ENCODE results near the gene INPP5A.

The INPP5A gene, protein sequence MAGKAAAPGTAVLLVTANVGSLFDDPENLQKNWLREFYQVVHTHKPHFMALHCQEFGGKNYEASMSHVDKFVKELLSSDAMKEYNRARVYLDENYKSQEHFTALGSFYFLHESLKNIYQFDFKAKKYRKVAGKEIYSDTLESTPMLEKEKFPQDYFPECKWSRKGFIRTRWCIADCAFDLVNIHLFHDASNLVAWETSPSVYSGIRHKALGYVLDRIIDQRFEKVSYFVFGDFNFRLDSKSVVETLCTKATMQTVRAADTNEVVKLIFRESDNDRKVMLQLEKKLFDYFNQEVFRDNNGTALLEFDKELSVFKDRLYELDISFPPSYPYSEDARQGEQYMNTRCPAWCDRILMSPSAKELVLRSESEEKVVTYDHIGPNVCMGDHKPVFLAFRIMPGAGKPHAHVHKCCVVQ

DNA sequence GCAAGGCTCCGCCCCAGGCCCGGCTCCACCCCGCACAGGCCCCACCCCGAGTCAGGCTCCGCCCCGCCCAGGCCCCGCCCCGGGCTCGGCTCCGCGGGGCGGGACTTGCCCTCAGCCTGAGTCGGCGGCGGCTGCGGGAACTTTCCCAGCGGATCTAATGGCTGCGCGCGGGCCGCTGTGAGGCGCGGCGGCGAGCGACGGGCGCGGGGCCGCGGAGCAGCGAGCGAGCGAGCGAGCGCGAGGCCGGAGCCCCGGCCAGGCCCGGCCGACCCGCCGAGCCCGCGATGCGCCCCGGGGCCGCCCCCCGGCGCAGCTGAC lies at the start of gene INPP5A:
INPP5A (plus strand) TSS at position 104 of the 318 bp plus-strand sequence. CDS start 310 bp downstream, outside the sequence.
- DNase-seq = no peak

DNA sequence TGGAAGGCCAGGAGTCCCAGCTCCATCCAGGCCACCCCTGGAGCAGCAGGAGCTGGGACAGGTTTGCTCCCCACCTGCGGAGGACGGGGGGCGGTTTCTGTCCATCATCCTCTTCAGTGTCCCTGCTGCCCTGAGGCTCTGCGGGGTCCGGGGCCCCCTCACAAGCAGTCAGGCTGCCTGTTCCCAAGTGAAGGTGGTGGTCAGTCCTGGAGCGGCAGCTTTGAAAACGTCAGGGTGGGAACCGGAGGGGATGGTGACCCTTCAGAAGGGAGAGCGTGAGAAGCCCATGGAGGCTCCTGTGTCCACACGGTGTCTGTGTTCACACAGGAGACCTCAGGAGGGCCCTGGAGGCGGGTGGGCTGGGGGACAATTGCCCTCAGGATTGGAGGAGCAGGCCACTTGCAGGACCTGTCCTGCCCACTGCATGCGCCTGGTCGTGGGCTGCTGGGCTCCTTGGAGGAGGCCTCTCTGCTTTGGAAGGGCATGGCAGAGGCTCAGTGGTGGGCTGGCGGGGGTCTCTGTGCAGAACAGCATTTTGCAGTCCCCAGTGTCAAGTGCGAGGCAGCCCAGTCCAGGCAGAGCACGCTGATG lies 49.3 kb upstream of the INPP5A start:
- no peak for DNase-seq

DNA sequence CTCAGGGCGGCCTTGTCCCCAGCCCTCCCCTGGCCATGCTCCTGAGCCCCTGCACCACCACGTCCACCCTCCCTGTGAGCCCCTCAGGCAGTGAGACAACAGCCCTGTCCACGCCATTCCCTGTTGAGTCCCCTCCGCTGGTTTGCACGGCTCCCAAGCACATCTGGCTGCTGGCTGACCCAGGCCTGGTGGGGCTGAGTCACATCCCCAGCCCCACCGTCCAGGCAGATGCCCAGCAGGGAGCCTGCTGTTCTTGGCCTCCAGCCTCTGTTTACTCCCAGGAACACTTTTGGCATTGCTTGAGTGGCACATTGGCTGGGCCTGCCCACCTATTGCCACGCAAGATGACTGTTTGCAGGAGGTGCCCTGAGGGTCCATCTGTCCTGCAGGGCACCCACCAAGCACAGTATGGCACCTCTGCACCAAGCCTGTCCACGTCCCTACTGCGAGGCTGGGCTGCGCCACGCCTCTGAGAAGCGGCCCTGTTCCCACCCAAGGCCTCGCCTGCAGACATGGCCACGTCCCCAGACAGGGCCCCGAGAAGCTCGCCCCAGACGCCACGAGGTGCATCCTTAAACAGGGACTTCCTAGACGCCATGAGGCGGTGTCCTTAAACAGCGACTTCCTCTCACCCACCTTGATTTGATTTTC lies 48.4 kb upstream of the INPP5A start:
- peak; percentile 57 for DNase-seq

DNA sequence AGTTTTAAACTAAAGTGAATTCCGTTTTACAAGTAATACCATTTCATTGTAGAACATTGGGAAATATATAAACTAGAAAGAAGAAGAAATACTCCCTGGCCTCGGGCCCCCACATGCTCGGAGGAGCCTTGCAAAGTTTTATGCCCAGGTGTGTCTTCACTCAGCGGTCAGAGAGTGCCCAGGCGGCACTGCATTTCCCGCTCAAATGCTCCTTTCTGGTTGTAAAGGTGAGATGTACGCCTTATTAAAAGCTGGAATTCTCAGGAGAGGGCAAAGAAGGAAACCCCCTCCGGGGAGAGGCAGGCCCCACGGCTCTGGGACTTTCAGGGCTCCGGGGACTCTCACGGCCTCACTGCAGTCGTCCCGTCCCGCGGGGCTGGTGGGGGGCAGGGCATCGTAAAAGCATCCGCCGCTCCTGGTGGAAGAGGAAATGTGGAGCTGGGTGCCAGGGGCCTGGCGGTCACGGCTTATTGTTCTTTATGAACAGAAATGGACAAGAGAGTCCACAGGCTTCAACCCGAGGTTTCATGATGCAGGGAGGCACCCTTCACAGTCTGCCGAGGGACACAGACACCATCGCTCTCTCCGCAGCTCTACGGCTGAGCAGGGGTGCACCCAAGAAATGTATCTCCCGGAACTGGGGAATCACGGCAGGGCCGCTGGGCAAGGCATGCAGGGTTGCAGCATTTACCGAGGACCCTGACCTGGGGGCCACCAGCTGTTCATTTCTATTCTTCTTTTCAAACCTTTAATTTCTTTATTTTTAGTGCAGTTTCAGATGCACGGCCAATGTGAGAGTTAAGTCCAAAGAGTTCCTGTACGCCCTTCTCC lies 47.7 kb upstream of the INPP5A start:
- peak; percentile 32 for DNase-seq

DNA sequence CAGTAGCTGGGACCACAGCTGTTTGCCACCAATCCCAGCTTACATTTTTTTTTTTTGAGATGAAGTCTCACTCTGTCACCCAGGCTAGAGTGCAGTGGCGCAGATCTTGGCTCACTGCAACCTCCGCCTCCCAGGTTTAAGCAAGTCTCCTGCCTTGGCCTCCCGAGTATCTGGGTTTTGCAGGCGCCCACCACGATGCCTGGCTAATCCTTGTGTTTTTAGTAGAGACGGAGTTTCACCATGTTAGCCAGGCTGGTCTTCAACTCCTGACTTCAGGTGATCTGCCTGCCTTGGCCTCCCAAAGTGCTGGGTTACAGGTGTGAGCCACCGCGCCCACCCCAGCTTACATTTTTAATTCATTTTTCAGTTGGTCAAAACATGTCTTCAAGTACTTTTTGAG lies 46.1 kb upstream of the INPP5A start:
- DNase-seq = peak; percentile 10

DNA sequence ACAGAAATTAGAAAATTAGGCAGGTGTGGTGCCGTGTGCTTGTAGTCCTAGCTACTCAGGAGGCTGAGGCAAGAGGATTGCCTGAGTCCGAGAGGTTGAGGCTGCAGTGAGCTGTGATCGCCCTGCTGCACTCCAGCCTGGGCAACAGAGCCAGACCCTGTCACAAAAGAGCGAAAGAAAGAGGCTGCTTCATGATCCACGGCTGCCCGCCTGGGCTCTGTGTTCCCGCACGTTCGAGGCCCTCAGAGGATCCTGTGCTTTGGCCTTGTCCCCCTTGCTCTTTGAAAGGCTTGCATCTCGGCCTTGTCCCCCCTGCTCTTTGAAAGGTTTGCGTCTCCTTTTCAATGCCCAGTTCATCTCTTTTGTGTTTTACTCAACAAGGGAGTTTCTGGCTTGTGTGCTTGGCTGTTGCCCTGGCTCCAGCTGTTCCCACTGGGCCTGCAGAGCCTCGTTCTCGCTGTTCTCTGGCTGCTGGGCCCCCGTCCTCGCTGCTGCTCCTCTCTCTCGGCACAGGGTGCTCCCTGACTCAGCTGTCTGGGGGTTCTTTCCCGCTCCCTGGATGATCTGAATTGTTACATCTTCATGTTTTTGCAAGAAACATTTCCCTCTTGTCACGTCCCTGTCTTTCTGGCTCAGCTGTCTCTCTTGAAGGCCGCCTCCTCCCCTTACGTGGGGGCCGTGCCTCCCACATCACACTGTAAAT lies 45.1 kb upstream of the INPP5A start:
- peak; percentile 41 for DNase-seq

DNA sequence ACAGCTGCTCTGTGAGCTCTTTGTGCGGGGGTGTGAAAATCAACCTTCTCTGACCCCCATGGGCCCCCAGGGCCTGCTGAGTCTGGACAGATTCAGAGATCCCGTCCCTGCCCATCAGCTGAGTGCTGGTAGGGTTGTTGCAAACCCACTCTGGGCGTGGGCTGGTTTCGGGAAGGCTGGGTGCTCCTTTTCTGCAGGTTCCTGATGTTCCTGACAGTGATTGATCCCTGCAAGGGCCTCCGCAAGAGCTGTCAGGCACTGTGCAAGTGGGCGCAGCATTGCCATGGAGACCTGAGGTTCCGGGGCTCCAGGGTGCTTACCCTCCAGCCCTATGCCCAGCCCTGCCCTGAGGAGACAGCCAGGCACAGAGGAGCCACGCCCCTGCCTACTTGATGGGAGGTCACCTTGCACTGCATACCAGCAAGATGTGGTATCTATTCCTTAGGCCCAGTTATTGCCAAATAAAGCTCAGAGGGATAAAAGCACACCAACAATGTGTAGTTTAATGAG lies 44.3 kb upstream of the INPP5A start:
- DNase-seq = peak; percentile 29

DNA sequence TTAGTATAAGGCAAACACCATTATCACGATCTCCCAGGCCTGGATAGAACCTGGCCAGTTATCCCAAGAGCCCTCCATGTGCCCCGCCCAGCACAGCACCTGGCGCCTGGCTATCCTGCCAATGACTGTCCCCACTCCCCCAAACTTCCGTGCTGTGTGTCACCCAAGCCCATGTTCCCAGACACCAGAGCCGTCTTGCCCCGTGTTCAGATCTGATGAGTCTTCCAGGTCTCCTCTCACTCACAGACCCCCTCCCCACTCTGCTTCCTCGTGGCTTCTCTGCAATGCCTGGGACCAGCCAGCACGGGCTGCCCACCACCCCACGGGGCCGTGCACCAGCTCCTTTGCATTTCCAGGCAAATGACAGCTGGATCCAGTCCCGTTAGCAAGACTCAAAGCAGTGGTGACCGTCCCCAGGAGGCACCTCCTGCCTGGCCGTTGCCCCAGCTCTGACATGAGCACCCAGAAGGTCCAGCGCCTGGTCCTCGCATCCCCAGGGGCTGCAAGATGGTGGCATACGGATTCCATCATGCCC lies 43.8 kb upstream of the INPP5A start:
- peak; percentile 35 for DNase-seq

DNA sequence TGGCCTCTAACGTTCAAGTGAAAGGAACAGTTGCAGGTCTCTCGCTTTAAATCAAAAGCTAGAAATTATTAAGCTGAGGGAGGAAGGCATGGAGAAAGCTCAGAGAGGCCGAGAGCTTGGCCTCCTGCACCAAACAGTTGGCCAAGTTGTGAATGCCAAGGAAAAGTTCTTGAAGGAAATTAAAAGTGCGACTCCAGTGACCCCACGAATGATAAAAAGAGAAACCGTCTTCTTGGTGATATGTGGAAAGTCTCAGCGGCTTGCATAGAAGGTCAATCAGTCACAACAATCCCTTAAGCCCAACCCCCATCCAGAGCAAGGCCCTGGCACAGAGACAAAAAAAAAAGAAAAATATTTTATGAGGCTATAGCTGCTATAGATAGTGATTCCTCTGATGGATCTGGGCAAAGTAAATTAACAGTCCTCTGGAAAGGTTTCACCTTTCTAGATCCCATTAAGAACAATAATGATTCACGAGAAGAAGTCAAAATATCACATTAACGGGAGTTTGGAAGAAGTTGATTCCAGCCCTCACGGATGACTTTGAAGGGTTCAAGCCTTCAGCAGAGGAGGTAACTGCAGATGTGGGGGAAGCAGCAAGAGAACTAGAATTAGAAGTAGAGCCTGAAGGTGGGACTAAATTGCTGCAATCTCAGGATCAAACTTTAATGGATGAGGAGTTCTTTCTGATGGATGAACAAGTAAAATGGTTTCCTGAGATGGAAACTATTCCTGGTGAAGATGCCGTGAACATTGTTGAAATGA lies 42.5 kb upstream of the INPP5A start:
- no peak for DNase-seq

DNA sequence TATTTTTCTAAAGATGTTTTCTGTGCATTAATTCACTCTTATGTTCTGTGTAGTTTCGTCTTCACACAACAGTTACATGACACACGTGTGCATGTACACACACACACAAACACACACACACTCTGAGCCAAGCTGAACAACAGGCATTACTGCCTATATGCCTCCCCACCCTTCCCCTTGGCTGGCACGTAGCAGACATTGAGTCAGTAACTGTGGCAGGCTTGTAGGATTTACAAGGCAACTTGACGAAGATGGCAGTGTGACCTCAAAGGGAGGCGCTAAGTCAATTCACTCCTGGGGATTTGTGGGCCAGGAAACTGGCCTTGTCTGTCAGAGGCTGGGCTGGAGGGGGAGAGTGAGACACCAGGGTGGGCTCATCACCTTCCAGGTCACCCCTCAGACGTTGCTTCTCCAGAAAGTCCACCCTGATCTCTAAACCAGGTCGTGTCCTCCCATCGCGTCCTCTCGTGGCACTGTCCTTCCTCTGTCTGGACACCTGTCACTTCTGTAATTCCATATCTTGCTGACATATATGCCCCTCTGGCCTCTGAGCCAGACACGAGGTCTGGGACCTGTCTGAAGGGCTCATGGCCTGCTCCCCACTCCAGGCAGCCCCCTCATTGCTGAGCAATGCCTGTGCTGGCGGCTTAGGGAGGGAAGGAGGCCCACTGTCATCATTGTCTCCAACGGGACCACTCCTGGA lies 41.1 kb upstream of the INPP5A start:
- peak; percentile 42 for DNase-seq

DNA sequence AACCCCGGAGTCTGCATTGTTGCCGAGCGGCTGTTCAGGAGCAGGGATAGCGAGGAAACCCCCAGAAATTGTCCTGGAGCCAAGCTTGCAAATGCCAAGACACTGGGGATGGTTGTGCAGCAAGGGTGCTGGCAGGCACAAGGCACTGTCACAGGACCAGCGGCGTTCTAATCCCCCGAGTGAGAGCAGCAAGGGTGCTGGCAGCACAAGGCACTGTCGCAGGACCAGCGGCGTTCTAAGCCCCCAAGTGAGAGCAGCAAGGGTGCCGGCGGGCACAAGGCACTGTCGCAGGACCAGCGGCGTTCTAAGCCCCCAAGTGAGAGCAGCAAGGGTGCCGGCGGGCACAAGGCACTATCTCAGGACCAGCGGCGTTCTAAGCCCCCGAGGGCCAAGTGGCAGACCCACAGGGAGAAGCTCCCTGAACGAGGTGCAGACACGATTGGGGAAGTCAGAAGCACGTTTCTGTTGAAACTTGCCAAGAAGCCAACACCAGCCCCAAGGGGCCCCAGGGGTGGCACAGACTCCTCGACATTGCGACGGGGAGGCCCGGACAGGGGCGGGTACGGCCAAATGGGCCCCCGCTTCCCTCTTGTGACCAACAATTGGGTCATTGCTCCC lies 40.4 kb upstream of the INPP5A start:
- DNase-seq = peak; percentile 33

DNA sequence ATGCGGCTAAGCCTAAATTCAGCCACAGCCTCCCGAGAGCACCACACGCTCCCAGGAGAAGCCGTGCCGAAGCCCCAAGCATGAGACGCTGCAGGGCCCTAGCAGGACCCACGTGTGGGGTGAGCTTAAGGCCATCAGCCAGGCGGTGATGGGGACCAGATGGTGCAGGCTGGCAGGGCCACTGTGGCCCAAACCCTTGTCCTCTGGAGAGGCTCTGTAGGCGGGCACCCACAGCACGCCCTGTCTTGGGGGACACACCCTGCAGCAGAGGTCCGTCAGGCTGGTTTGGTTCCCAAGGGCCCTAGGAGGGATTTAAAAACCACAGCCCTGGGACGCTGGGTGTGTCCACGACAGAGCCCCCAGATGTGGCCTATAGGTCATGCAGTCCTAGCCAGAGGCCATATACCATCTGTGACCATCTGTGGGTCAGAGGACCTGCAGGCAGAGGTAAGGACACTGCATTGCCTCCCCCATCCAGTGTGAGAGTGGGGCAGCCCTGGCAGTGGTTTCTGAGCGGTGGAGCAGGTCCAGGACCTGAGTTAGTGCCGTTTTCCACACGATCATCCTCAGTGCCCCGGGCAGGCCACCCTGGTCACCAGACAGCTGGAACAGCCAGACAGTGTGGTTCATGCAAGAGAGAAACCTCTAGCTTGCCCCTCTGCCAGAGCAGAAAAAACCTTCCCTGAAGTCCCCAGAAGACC lies 39.6 kb upstream of the INPP5A start:
- DNase-seq = peak; percentile 47

DNA sequence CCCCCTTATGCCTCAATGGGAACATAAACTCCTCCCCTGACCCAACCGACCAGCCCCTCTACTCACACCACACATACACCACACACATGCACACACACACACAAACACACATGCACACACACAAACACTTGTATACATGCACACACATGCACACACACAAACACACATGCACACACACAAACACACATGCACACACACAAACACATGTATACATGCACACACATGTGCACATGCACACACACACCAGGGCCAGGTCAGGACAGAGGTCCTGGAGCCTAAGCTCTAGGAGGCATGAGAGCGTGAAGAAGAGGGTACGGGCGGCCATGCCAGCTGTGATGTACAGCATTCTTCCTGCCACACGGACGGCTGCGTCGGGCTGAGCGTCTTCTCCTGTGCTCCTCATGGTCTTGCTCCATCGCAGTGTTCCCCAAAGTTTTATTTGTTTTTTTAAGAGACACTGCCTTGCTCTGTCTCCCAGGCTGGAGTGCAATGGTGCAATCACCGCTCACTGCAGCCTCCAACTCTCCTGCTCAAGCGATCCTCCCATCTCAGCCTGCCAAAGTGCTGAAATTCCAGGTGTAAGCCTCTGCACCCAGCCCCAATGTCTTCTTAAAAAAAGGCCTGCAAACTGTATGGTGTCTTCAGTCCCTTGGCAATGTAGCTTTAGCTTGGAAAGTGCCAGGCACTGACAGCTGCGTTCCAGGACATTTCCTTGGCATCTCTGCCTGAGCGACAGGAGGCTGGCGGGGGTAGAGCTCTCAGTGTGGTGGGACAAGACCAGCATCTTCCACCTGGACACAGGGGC lies 38.8 kb upstream of the INPP5A start:
- DNase-seq = peak; percentile 32

DNA sequence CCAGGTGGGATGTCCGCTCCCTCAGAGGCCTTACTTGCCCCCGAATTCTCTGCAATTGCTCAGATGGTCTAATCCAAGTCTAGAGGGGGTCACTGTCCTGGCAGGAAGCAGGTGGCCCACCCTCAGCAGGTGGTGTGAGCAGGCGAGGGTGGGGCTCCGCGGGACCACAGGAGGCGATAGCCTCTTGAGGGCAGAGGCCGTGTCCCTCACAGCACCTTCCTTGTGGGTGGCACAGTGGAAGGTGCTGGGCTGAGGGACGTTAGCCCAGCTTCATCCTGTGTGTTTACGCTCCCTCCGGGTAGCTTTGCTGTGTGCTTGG lies 38.3 kb upstream of the INPP5A start:
- DNase-seq = peak; percentile 26

DNA sequence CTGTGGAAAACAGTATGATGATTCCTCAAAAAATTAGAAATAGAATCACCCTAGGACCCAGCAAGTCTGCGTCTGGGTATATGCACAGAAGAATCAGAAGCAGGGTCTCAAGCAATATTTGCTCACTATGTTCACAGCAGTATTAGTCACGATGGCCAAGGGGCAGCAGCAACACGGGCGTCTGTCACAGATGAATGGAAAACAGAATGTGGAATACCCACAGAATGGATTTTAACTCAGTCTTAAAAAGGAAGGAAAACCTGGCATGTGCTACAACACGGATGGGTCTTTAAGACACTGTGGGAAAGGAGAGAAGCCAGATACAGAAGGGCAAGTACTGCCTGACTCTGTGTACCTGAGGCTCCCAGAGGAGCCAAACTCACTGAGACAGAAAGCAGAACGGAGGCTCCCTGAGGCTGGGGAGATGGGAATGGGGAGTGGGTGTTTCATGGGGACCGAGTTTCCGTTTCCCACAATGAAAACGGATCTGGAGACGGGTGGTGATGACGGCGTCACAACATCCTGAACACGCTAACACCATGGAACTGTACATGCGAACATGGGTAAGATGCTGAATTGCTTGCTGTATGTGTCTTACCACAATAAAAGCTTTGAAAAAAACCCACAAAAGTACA lies 36.7 kb upstream of the INPP5A start:
- DNase-seq = no peak

DNA sequence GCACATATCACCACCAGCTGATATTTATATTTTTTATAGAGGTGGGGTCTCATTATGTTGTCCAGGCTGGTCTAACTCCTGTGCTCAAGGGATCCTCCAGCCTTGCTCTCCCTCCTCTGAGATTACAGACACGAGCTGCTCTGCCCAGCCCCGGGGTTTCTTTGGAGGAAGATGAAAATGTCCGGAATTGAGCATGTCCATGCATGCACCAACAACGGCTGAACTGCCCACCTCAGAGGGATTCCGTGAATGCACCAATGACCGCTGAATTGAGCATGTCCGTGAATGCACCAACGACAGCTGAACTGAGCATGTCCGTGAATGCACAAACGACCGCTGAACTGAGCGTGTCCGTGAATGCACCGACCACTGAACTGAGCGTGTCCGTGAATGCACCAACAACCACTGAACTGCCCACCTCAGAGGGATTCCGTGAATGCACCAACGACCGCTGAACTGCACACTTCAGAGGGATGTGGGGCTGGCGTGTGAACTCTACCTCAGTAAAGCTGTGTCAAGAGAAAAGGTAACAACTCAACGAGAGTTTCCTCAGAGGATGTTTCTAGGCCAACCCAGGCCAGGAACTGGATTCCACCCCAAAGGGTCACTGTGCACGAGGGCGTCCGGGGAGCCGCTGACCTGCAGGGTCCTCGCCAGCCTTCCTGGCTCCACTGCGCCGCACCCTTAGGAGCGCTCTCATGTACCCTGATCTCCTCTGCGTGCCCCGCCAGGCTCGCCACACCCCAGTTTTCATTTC lies 34.9 kb upstream of the INPP5A start:
- peak; percentile 46 for DNase-seq

Measured in islet precursor cell (in vitro differentiated cells).